ENCODE results near the gene OLIG1. TPM values are rescaled to one million over a fixed set of nuclear protein-coding genes. Genes with fewer than 3 reads are reported as not detected.

The OLIG1 gene
- total RNA-seq, 1 experiment from 2014 or later, result not detected

- peaks cover 12% of the 10 kb centered on the region; the same call in 1 of the 2 replicates for H3K27me3 ChIP-seq (ENCODE audit: insufficient read depth, low read length)
- CTCF ChIA-PET, result no interaction called here
- intact Hi-C loops (cut with micrococcal nuclease), result no loop called here
These were observed 36.6 kb upstream of the OLIG1 start for GRCh38 chr21:33033094-33033951.

More at GRCh38 chr21:33033094-33033951, 36.6 kb upstream of the OLIG1 start:
- BruUV-seq (replicated peaks), result no TSS peak
- H4K20me1 ChIP-seq (ENCODE audit: insufficient read depth), result no peaks in the 10 kb centered on the region
- ChIA-PET RAD21 (ENCODE audit: low non-redundant PET in 1 of 2, low total read pairs in 2 of 2, uncharacterized antibody in 2 of 2, unreplicated experiment in 2 of 2) (no interaction called here), POLR2A (no interaction called here)
- TF ChIP-seq SRF (IDR thresholded peaks at IDR 0.05; ENCODE audit: low read depth) (no peak), ZNF274 (IDR thresholded peaks at IDR 0.05; ENCODE audit: low read depth, low read length) (no peak), RAD21 (IDR thresholded peaks at IDR 0.05; ENCODE audit: low read depth) (no peak), JUND (IDR thresholded peaks at IDR 0.05) (no peak), CBX3 (IDR thresholded peaks at IDR 0.05; ENCODE audit: low read depth) (no peak), EZH2phosphoT487 (IDR thresholded peaks at IDR 0.05; ENCODE audit: borderline replicate concordance) (no peak), ELF1 (IDR thresholded peaks at IDR 0.05; ENCODE audit: borderline replicate concordance, low read depth) (no peak), ZFX (IDR thresholded peaks at IDR 0.05) (no peak), ATF3 (IDR thresholded peaks at IDR 0.05) (no peak), EGR1 (IDR thresholded peaks at IDR 0.05; ENCODE audit: low read depth) (no peak), SIN3A (IDR thresholded peaks at IDR 0.05; ENCODE audit: low read depth) (no peak), TCF7L2 (IDR thresholded peaks at IDR 0.05; ENCODE audit: borderline replicate concordance, extremely low read depth, insufficient read depth, insufficient read length) (no peak), SP1 (IDR thresholded peaks at IDR 0.05; ENCODE audit: low read depth) (no peak), CEBPB (IDR thresholded peaks at IDR 0.05; ENCODE audit: low read depth) (no peak)
- TF ChIP-seq, protein P1, sequence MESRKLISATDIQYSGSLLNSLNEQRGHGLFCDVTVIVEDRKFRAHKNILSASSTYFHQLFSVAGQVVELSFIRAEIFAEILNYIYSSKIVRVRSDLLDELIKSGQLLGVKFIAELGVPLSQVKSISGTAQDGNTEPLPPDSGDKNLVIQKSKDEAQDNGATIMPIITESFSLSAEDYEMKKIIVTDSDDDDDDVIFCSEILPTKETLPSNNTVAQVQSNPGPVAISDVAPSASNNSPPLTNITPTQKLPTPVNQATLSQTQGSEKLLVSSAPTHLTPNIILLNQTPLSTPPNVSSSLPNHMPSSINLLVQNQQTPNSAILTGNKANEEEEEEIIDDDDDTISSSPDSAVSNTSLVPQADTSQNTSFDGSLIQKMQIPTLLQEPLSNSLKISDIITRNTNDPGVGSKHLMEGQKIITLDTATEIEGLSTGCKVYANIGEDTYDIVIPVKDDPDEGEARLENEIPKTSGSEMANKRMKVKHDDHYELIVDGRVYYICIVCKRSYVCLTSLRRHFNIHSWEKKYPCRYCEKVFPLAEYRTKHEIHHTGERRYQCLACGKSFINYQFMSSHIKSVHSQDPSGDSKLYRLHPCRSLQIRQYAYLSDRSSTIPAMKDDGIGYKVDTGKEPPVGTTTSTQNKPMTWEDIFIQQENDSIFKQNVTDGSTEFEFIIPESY (IDR thresholded peaks at IDR 0.05; ENCODE audit: extremely low read depth, insufficient replicate concordance, low read length), result no peak
- TF ChIP-seq, protein P2, sequence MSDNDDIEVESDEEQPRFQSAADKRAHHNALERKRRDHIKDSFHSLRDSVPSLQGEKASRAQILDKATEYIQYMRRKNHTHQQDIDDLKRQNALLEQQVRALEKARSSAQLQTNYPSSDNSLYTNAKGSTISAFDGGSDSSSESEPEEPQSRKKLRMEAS (IDR thresholded peaks at IDR 0.05), result no peak
- TF ChIP-seq, protein P3, sequence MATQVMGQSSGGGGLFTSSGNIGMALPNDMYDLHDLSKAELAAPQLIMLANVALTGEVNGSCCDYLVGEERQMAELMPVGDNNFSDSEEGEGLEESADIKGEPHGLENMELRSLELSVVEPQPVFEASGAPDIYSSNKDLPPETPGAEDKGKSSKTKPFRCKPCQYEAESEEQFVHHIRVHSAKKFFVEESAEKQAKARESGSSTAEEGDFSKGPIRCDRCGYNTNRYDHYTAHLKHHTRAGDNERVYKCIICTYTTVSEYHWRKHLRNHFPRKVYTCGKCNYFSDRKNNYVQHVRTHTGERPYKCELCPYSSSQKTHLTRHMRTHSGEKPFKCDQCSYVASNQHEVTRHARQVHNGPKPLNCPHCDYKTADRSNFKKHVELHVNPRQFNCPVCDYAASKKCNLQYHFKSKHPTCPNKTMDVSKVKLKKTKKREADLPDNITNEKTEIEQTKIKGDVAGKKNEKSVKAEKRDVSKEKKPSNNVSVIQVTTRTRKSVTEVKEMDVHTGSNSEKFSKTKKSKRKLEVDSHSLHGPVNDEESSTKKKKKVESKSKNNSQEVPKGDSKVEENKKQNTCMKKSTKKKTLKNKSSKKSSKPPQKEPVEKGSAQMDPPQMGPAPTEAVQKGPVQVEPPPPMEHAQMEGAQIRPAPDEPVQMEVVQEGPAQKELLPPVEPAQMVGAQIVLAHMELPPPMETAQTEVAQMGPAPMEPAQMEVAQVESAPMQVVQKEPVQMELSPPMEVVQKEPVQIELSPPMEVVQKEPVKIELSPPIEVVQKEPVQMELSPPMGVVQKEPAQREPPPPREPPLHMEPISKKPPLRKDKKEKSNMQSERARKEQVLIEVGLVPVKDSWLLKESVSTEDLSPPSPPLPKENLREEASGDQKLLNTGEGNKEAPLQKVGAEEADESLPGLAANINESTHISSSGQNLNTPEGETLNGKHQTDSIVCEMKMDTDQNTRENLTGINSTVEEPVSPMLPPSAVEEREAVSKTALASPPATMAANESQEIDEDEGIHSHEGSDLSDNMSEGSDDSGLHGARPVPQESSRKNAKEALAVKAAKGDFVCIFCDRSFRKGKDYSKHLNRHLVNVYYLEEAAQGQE (IDR thresholded peaks at IDR 0.05; ENCODE audit: low read depth), result no peak
- peaks cover 0 to 6% of the 10 kb centered on the region in 2 experiments; a peak in 1 of 4 replicates for H3K4me1 ChIP-seq (ENCODE audit: control insufficient read depth in 1 of 2, insufficient read depth in 2 of 2, low read length in 2 of 2)
- H3K9me3 ChIP-seq (ENCODE audit: control insufficient read depth in 1 of 2, insufficient read depth in 1 of 2, low read depth in 1 of 2, low read length in 2 of 2), result no peaks in the 10 kb centered on the region
- no peak overlapping the region for H3K9ac ChIP-seq (ENCODE audit: low read length)
- H3K4me2 ChIP-seq (ENCODE audit: low read length), result no peak overlapping the region
- H3K79me2 ChIP-seq (ENCODE audit: insufficient read depth, low read length), result no peaks in the 10 kb centered on the region
- ATAC-seq (no peak), DNase-seq (ENCODE audit: low read depth, low spot score) (no peak)
- H3K36me3 ChIP-seq (ENCODE audit: control insufficient read depth in 1 of 2, insufficient read depth in 2 of 2, low read length in 2 of 2), result no peaks in the 10 kb centered on the region
- H3K9me2 ChIP-seq (ENCODE audit: insufficient read depth), result no peaks in the 10 kb centered on the region
- H3K4me3 ChIP-seq (replicated peaks in 1 of 2; ENCODE audit: low read depth in 1 of 2, low read length in 2 of 2), result no peak overlapping the region
- H2AFZ ChIP-seq (ENCODE audit: low read depth, low read length, poor library complexity, severe bottlenecking), result no peak overlapping the region
- no peak overlapping the region for H3K27ac ChIP-seq (ENCODE audit: low read depth, low read length)
